ENCODE measurements around the gene SYT9. TPM values are rescaled to one million over a fixed set of nuclear protein-coding genes. Genes with fewer than 3 reads are reported as not detected.

SYT9 gene
- total and polyA plus RNA-seq, 4 donors: 0.05 to 5.4 (median 2.6) TPM

- no peaks in the 10 kb centered on the region for H3K27me3 ChIP-seq (ENCODE audit: control insufficient read depth in 4 of 4, insufficient read depth in 4 of 4, low read length in 3 of 4)
- H3K9me3 ChIP-seq (ENCODE audit: control insufficient read depth in 4 of 4, low read length in 3 of 4): no peaks in the 10 kb centered on the region
- WGBS: 88% methylated on average over 3 of the region's 3 CpGs
- no peak overlapping the region for H3K27ac ChIP-seq (ENCODE audit: low read depth in 1 of 2, low read length in 2 of 2)
- no peak overlapping the region for H3K4me3 ChIP-seq (ENCODE audit: low read depth in 1 of 3, low read length in 3 of 3)
- TF ChIP-seq GABPA (IDR thresholded peaks at IDR 0.05 in 1 of 2, conservative IDR thresholded peaks at IDR 0.05 in 1 of 2) (no peak), HNF4A (conservative IDR thresholded peaks at IDR 0.05) (no peak), HNF4G (IDR thresholded peaks at IDR 0.05) (no peak), SP1 (IDR thresholded peaks at IDR 0.05) (no peak), RAD21 (IDR thresholded peaks at IDR 0.05) (no peak), REST (IDR thresholded peaks at IDR 0.05) (no peak), TAF1 (conservative IDR thresholded peaks at IDR 0.05) (no peak), YY1 (IDR thresholded peaks at IDR 0.05) (no peak), JUND (IDR thresholded peaks at IDR 0.05) (no peak), NR2F2 (IDR thresholded peaks at IDR 0.05) (no peak), FOXA1 (IDR thresholded peaks at IDR 0.05) (no peak), CTCF (IDR thresholded peaks at IDR 0.05; ENCODE audit: low read depth, low read length, missing input control) (no peak), FOXA2 (IDR thresholded peaks at IDR 0.05) (no peak), RXRA (IDR thresholded peaks at IDR 0.05) (no peak), EGR1 (IDR thresholded peaks at IDR 0.05; ENCODE audit: low read depth in 2 of 2) (no peak), ATF3 (IDR thresholded peaks at IDR 0.05) (no peak)
- TF ChIP-seq, protein P1, sequence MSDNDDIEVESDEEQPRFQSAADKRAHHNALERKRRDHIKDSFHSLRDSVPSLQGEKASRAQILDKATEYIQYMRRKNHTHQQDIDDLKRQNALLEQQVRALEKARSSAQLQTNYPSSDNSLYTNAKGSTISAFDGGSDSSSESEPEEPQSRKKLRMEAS (IDR thresholded peaks at IDR 0.05): no peak
- TF ChIP-seq, protein P2, sequence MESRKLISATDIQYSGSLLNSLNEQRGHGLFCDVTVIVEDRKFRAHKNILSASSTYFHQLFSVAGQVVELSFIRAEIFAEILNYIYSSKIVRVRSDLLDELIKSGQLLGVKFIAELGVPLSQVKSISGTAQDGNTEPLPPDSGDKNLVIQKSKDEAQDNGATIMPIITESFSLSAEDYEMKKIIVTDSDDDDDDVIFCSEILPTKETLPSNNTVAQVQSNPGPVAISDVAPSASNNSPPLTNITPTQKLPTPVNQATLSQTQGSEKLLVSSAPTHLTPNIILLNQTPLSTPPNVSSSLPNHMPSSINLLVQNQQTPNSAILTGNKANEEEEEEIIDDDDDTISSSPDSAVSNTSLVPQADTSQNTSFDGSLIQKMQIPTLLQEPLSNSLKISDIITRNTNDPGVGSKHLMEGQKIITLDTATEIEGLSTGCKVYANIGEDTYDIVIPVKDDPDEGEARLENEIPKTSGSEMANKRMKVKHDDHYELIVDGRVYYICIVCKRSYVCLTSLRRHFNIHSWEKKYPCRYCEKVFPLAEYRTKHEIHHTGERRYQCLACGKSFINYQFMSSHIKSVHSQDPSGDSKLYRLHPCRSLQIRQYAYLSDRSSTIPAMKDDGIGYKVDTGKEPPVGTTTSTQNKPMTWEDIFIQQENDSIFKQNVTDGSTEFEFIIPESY (IDR thresholded peaks at IDR 0.05): no peak
- no peak overlapping the region for H3K9ac ChIP-seq (ENCODE audit: low read depth in 1 of 2, low read length in 2 of 2)
- no peaks in the 10 kb centered on the region for H3K4me1 ChIP-seq (ENCODE audit: control insufficient read depth in 4 of 4, insufficient read depth in 4 of 4, low read length in 3 of 4)
- DNase-seq (ENCODE audit: low spot score): no peak
- peaks cover 0 to 3% (median 0%) of the 10 kb centered on the region in 4 donors for H3K36me3 ChIP-seq (ENCODE audit: control insufficient read depth in 4 of 4, insufficient read depth in 3 of 4, low read depth in 1 of 4, low read length in 3 of 4)
Measured at GRCh38 chr11:7427733-7428132, 176.0 kb downstream of the SYT9 start.

Measured in liver (tissue), 9 donors.